GM23338 (cell line): ENCODE results near the gene SYCE1L. TPM values are rescaled to one million over a fixed set of nuclear protein-coding genes. Genes with fewer than 3 reads are reported as not detected.

Experiments used
- ATAC-seq: fragments of 200-7000 bp; cut with Tn5 transposase; 3 replicates; pipeline ENCODE4 v1.9.1; 2020
- DNase-seq: peaks from one replicate; pipeline ENCODE4 v3.0.0-alpha.2; 2015; ENCODE audit warnings: low spot score
- H2AFZ ChIP-seq: fragments of 200-600 bp; sonication (generic); 2 replicates; pipeline ENCODE4 v1.8.0; 2016; ENCODE audit warnings: antibody characterized with exemption, mild to moderate bottlenecking, moderate library complexity
- H3F3A ChIP-seq: fragments of 200-600 bp; sonication (generic); replicated peaks from 2 replicates; pipeline ENCODE4 v1.8.0; 2017; ENCODE audit warnings: antibody characterized with exemption, mixed run types, low read depth
- H3K27ac ChIP-seq: fragments of 200-600 bp; sonication (generic); 2 replicates; pipeline ENCODE4 v1.6.1; 2016; ENCODE audit warnings: low read depth
- H3K27me3 ChIP-seq: fragments of 200-600 bp; sonication (generic); 2 replicates; pipeline ENCODE4 v1.8.0; 2016; ENCODE audit warnings: mild to moderate bottlenecking, mixed run types, moderate library complexity; ENCODE audit not compliant: insufficient read depth
- H3K36me3 ChIP-seq: fragments of 200-600 bp; sonication (generic); 2 replicates; pipeline ENCODE4 v1.8.0; 2016; ENCODE audit warnings: mild to moderate bottlenecking; ENCODE audit not compliant: insufficient read depth
- H3K4me1 ChIP-seq: fragments of 200-600 bp; sonication (generic); 2 replicates; pipeline ENCODE4 v1.8.0; 2016; ENCODE audit warnings: mild to moderate bottlenecking, moderate library complexity; ENCODE audit not compliant: insufficient read depth
- H3K4me2 ChIP-seq: fragments of 200-600 bp; sonication (generic); 2 replicates; pipeline ENCODE4 v1.7.1; 2017; ENCODE audit warnings: mixed run types
- H3K4me3 ChIP-seq: fragments of 200-600 bp; sonication (generic); 2 replicates; pipeline ENCODE4 v1.6.1; 2016; ENCODE audit warnings: mixed run types
- H3K79me2 ChIP-seq: fragments of 200-600 bp; sonication (generic); replicated peaks from 2 replicates; pipeline ENCODE4 v1.8.0; 2017; ENCODE audit warnings: mild to moderate bottlenecking; ENCODE audit not compliant: insufficient read depth
- H3K9me2 ChIP-seq: fragments of 200-600 bp; sonication (generic); 2 replicates; pipeline ENCODE4 v1.8.0; 2017; ENCODE audit not compliant: insufficient read depth
- H4K20me1 ChIP-seq: fragments of 200-600 bp; sonication (generic); replicated peaks from 2 replicates; pipeline ENCODE4 v1.8.0; 2017; ENCODE audit warnings: mild to moderate bottlenecking; ENCODE audit not compliant: insufficient read depth
- H3K27ac Mint-ChIP-seq: 2 replicates; pipeline ENCODE4 v1.8.0; 2020; ENCODE audit warnings: inconsistent platforms, mild to moderate bottlenecking, moderate library complexity, mixed read lengths
- H3K27me3 Mint-ChIP-seq: 3 replicates; pipeline ENCODE4 v1.8.0; 2022; ENCODE audit warnings: low read depth, mild to moderate bottlenecking, moderate library complexity, mixed read lengths, inconsistent platforms; ENCODE audit not compliant: insufficient read depth, poor library complexity
- H3K36me3 Mint-ChIP-seq: 3 replicates; pipeline ENCODE4 v1.8.0; 2021; ENCODE audit warnings: low read depth, mild to moderate bottlenecking, inconsistent platforms, moderate library complexity, mixed read lengths
- H3K4me1 Mint-ChIP-seq: 3 replicates; pipeline ENCODE4 v1.8.0; 2020; ENCODE audit warnings: mild to moderate bottlenecking, inconsistent platforms, mixed read lengths
- H3K4me3 Mint-ChIP-seq: 3 replicates; pipeline ENCODE4 v1.8.0; 2021; ENCODE audit warnings: moderate library complexity, mild to moderate bottlenecking, inconsistent platforms, mixed read lengths
- H3K9me3 Mint-ChIP-seq: 3 replicates; pipeline ENCODE4 v1.8.0; 2020; ENCODE audit warnings: moderate library complexity, mild to moderate bottlenecking, inconsistent platforms, mixed read lengths
- CREB1 ChIP-seq: fragments of 250-450 bp; sonication (Bioruptor Pico); IDR thresholded peaks from 2 replicates; pipeline ENCODE4 v1.5.0; 2020; ENCODE audit warnings: low read depth, mild to moderate bottlenecking, moderate library complexity
- CTCF ChIP-seq, 2 experiments: fragments of 200-600 bp in 1 of 2; sonication (generic) in 1 of 2; conservative IDR thresholded peaks; 2 replicates each; pipeline versions ENCODE4 v1.5.1 to v1.6.1; 2016 to 2017; ENCODE audit warnings: antibody characterized with exemption in 2 of 2, low read depth in 2 of 2, mild to moderate bottlenecking in 2 of 2, moderate library complexity in 1 of 2
- EZH2 ChIP-seq: fragments of 200-600 bp; sonication (generic); IDR thresholded peaks from one replicate; pipeline ENCODE4 v1.8.0; 2017; ENCODE audit warnings: antibody characterized with exemption, mild to moderate bottlenecking, low read depth; ENCODE audit not compliant: unreplicated experiment
- EZH2phosphoT487 ChIP-seq: fragments of 200-600 bp; sonication (generic); IDR thresholded peaks from one replicate; pipeline ENCODE4 v1.8.1; 2018; ENCODE audit warnings: antibody characterized with exemption; ENCODE audit not compliant: unreplicated experiment
- JUNB ChIP-seq: IDR thresholded peaks from one replicate; pipeline ENCODE4 v1.6.1; 2016; ENCODE audit warnings: antibody characterized with exemption; ENCODE audit not compliant: unreplicated experiment
- NANOG ChIP-seq: IDR thresholded peaks from 2 replicates; pipeline ENCODE4 v1.6.1; 2016; ENCODE audit warnings: antibody characterized with exemption, borderline replicate concordance
- POLR2AphosphoS5 ChIP-seq: IDR thresholded peaks from 2 replicates; pipeline ENCODE4 v1.6.1; 2016; ENCODE audit warnings: antibody characterized with exemption, low read depth
- STAT1 ChIP-seq: IDR thresholded peaks from one replicate; pipeline ENCODE4 v1.6.1; 2016; ENCODE audit warnings: antibody characterized with exemption; ENCODE audit not compliant: unreplicated experiment
- ZNF114 ChIP-seq: fragments of 250-450 bp; sonication (Bioruptor Pico); IDR thresholded peaks from 2 replicates; pipeline ENCODE4 v1.5.0; 2020; ENCODE audit warnings: mild to moderate bottlenecking, moderate library complexity
- ZNF331 ChIP-seq: fragments of 250-450 bp; sonication (Bioruptor Pico); IDR thresholded peaks from 2 replicates; pipeline ENCODE4 v1.5.0; 2020; ENCODE audit warnings: low read depth, mild to moderate bottlenecking, moderate library complexity
- polyA plus RNA-seq: library from polyadenylated mRNA; unstranded; fragments of >200 nt; fragmentation: Nextera tagmentation; extraction: Ambion mirVana; gene quantifications from 2 replicates; pipeline ENCODE4 v1.2.1, GENCODE V29; 2016
- total RNA-seq: library from RNA; depleted of rRNA; stranded (reverse); fragments of >200 nt; shearing (Covaris generic); gene quantifications from 2 replicates; pipeline ENCODE4 v1.2.3, GENCODE V29; 2014
- TF ChIP-seq, protein P1 (sequence below): IDR thresholded peaks from one replicate; pipeline ENCODE4 v1.6.1; 2018; ENCODE audit warnings: antibody characterized with exemption; ENCODE audit not compliant: unreplicated experiment
- TF ChIP-seq, protein P2 (sequence below): fragments of 250-450 bp; sonication (Bioruptor Pico); IDR thresholded peaks from 2 replicates; pipeline ENCODE4 v1.5.0; 2020; ENCODE audit warnings: mild to moderate bottlenecking, moderate library complexity
- TF ChIP-seq, protein P3 (sequence below): IDR thresholded peaks from 2 replicates; pipeline ENCODE4 v1.6.1; 2016; ENCODE audit warnings: antibody characterized with exemption

SYCE1L gene
- total and polyA plus RNA-seq, 2 experiments from 2014 or later: 3.9 to 5.9 TPM

GRCh38 chr16:77170805-77171204 lies 28.4 kb upstream of the SYCE1L start:
- TF ChIP-seq CREB1 (CRISPR knock-in tag) (no peak), STAT1 (no peak), ZNF114 (CRISPR knock-in tag) (no peak), EZH2phosphoT487 (no peak), ZNF331 (CRISPR knock-in tag) (no peak), CTCF (conservative IDR thresholded peaks at IDR 0.05; ENCODE audit: low read depth in 2 of 2) (no peak), EZH2 (no peak), NANOG (no peak), JUNB (no peak), POLR2AphosphoS5 (no peak)
- TF ChIP-seq, protein P1, sequence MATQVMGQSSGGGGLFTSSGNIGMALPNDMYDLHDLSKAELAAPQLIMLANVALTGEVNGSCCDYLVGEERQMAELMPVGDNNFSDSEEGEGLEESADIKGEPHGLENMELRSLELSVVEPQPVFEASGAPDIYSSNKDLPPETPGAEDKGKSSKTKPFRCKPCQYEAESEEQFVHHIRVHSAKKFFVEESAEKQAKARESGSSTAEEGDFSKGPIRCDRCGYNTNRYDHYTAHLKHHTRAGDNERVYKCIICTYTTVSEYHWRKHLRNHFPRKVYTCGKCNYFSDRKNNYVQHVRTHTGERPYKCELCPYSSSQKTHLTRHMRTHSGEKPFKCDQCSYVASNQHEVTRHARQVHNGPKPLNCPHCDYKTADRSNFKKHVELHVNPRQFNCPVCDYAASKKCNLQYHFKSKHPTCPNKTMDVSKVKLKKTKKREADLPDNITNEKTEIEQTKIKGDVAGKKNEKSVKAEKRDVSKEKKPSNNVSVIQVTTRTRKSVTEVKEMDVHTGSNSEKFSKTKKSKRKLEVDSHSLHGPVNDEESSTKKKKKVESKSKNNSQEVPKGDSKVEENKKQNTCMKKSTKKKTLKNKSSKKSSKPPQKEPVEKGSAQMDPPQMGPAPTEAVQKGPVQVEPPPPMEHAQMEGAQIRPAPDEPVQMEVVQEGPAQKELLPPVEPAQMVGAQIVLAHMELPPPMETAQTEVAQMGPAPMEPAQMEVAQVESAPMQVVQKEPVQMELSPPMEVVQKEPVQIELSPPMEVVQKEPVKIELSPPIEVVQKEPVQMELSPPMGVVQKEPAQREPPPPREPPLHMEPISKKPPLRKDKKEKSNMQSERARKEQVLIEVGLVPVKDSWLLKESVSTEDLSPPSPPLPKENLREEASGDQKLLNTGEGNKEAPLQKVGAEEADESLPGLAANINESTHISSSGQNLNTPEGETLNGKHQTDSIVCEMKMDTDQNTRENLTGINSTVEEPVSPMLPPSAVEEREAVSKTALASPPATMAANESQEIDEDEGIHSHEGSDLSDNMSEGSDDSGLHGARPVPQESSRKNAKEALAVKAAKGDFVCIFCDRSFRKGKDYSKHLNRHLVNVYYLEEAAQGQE: no peak
- TF ChIP-seq, protein P2, sequence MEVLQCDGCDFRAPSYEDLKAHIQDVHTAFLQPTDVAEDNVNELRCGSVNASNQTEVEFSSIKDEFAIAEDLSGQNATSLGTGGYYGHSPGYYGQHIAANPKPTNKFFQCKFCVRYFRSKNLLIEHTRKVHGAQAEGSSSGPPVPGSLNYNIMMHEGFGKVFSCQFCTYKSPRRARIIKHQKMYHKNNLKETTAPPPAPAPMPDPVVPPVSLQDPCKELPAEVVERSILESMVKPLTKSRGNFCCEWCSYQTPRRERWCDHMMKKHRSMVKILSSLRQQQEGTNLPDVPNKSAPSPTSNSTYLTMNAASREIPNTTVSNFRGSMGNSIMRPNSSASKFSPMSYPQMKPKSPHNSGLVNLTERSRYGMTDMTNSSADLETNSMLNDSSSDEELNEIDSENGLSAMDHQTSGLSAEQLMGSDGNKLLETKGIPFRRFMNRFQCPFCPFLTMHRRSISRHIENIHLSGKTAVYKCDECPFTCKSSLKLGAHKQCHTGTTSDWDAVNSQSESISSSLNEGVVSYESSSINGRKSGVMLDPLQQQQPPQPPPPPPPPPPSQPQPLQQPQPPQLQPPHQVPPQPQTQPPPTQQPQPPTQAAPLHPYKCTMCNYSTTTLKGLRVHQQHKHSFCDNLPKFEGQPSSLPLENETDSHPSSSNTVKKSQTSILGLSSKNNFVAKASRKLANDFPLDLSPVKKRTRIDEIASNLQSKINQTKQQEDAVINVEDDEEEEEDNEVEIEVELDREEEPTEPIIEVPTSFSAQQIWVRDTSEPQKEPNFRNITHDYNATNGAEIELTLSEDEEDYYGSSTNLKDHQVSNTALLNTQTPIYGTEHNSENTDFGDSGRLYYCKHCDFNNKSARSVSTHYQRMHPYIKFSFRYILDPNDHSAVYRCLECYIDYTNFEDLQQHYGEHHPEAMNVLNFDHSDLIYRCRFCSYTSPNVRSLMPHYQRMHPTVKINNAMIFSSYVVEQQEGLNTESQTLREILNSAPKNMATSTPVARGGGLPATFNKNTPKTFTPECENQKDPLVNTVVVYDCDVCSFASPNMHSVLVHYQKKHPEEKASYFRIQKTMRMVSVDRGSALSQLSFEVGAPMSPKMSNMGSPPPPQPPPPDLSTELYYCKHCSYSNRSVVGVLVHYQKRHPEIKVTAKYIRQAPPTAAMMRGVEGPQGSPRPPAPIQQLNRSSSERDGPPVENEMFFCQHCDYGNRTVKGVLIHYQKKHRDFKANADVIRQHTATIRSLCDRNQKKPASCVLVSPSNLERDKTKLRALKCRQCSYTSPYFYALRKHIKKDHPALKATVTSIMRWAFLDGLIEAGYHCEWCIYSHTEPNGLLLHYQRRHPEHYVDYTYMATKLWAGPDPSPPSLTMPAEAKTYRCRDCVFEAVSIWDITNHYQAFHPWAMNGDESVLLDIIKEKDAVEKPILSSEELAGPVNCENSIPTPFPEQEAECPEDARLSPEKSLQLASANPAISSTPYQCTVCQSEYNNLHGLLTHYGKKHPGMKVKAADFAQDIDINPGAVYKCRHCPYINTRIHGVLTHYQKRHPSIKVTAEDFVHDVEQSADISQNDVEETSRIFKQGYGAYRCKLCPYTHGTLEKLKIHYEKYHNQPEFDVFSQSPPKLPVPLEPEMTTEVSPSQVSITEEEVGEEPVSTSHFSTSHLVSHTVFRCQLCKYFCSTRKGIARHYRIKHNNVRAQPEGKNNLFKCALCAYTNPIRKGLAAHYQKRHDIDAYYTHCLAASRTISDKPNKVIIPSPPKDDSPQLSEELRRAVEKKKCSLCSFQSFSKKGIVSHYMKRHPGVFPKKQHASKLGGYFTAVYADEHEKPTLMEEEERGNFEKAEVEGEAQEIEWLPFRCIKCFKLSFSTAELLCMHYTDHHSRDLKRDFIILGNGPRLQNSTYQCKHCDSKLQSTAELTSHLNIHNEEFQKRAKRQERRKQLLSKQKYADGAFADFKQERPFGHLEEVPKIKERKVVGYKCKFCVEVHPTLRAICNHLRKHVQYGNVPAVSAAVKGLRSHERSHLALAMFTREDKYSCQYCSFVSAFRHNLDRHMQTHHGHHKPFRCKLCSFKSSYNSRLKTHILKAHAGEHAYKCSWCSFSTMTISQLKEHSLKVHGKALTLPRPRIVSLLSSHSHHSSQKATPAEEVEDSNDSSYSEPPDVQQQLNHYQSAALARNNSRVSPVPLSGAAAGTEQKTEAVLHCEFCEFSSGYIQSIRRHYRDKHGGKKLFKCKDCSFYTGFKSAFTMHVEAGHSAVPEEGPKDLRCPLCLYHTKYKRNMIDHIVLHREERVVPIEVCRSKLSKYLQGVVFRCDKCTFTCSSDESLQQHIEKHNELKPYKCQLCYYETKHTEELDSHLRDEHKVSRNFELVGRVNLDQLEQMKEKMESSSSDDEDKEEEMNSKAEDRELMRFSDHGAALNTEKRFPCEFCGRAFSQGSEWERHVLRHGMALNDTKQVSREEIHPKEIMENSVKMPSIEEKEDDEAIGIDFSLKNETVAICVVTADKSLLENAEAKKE (CRISPR knock-in tag): no peak
- TF ChIP-seq, protein P3, sequence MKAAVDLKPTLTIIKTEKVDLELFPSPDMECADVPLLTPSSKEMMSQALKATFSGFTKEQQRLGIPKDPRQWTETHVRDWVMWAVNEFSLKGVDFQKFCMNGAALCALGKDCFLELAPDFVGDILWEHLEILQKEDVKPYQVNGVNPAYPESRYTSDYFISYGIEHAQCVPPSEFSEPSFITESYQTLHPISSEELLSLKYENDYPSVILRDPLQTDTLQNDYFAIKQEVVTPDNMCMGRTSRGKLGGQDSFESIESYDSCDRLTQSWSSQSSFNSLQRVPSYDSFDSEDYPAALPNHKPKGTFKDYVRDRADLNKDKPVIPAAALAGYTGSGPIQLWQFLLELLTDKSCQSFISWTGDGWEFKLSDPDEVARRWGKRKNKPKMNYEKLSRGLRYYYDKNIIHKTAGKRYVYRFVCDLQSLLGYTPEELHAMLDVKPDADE: no peak
- Histone ChIP-seq H2AFZ (peak overlapping the region; percentile 47; the same call in 1 of the 2 replicates), H4K20me1 (no peaks in the 10 kb centered on the region), H3K27ac (no peak overlapping the region), H3K79me2 (no peaks in the 10 kb centered on the region), H3K27me3 (no peaks in the 10 kb centered on the region), H3K9me2 (peaks cover 3% of the 10 kb centered on the region; the same call in 1 of the 2 replicates), H3K4me3 (no peak overlapping the region), H3F3A (no peaks in the 10 kb centered on the region), H3K4me2 (no peak overlapping the region), H3K36me3 (no peaks in the 10 kb centered on the region), H3K4me1 (no peaks in the 10 kb centered on the region)
- H3K9me3 Mint-ChIP-seq: peaks cover 5% of the 10 kb centered on the region
- DNase-seq (no peak), ATAC-seq (no peak)
- no peaks in the 10 kb centered on the region for H3K36me3 Mint-ChIP-seq
- no peak overlapping the region for H3K27ac Mint-ChIP-seq
- H3K4me3 Mint-ChIP-seq: no peak overlapping the region
- H3K27me3 Mint-ChIP-seq: no peaks in the 10 kb centered on the region
- H3K4me1 Mint-ChIP-seq: no peaks in the 10 kb centered on the region
